A673 (cell line): ENCODE measurements around the gene SERAC1.

ENCODE experiments used
- CTCF ChIP-seq: fragments of 300-800, 200-600 bp; sonication (generic); conservative IDR thresholded peaks from 2 replicates; pipeline ENCODE4 v1.5.1; 2017; ENCODE audit warnings: low read depth, mild to moderate bottlenecking, antibody characterized with exemption, low read length, moderate library complexity, mixed read lengths
- EZH2 ChIP-seq: fragments of 200-600 bp; sonication (generic); IDR thresholded peaks from 2 replicates; pipeline ENCODE4 v1.6.1; 2017; ENCODE audit warnings: borderline replicate concordance, low read depth, mild to moderate bottlenecking, mixed read lengths, antibody characterized with exemption, low read length; ENCODE audit not compliant: poor library complexity, severe bottlenecking

- TF ChIP-seq CTCF (no peak), EZH2 (no peak)
Observed at GRCh38 chr6:158069800-158070195, 98.3 kb downstream of the SERAC1 start.
